C4-2B (cell line): Measurements from ENCODE around the gene SLC22A7.

Experiments
- H3K27ac ChIP-seq: fragments of 450-650 bp; 2 replicates; pipeline ENCODE4 v1.5.1; 2017
- CTCF ChIP-seq: fragments of 450-650 bp; conservative IDR thresholded peaks from 2 replicates; pipeline ENCODE4 v1.5.1; 2017; ENCODE audit warnings: mild to moderate bottlenecking
- ZFX ChIP-seq: fragments of 450-650 bp; IDR thresholded peaks from 2 replicates; pipeline ENCODE4 v1.6.1; 2017

SLC22A7 gene

GRCh38 chr6:43274127-43274915 is 23.7 kb upstream of the SLC22A7 start:
- no peak overlapping the region for H3K27ac ChIP-seq
- TF ChIP-seq ZFX (no peak), CTCF (no peak)

DNA sequence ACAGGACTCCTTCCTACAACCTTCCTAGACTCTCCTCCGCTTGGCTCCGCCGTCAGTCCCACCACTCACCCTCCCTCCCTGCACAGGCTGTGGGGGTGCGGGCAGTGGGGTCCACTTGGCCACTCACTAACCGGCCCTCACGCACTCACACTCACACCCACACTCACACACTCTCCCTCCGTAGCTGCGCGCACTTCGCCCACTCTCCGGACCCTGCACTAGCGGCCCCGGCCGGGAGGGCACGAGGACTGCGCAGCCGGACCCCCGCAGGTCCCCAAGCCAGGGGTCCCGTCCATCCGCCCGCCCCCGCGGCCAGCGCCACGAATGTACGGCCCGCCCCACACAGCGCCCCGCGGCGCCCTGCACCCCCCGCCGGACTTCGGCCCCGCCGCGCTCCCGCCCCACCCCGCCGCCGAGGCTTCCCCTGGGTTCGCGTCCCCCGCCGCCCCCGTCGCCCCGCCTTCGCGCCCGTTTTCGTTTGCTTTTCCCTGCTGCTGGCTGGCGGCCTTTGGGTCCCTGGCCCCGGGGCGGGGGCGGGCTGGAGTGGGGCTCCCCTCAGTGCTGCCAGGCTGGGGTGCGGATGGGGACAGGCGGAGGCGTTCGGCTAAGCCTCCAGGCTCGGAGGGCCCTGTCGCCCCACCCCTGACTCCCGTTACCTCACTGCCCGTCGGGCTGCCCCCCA is 23.0 kb upstream of the SLC22A7 start:
- no peak overlapping the region for H3K27ac ChIP-seq

GRCh38 chr6:43275801-43276576 is 22.1 kb upstream of the SLC22A7 start:
- TF ChIP-seq CTCF (no peak), ZFX (no peak)
- no peak overlapping the region for H3K27ac ChIP-seq

More for the DNA sequence above, 23.0 kb upstream of the SLC22A7 start:
- TF ChIP-seq ZFX (no peak), CTCF (no peak)

GRCh38 chr6:43276577-43277305 is 21.3 kb upstream of the SLC22A7 start:
- TF ChIP-seq CTCF: no peak
- no peak for TF ChIP-seq ZFX
- H3K27ac ChIP-seq: no peak overlapping the region

GRCh38 chr6:43277306-43277642 is 20.8 kb upstream of the SLC22A7 start:
- TF ChIP-seq ZFX (no peak), CTCF (no peak)
- no peak overlapping the region for H3K27ac ChIP-seq

- no peak for TF ChIP-seq CTCF
- no peak for TF ChIP-seq ZFX
- no peak overlapping the region for H3K27ac ChIP-seq
Measured at GRCh38 chr6:43277643-43278523, 20.2 kb upstream of the SLC22A7 start.
